Thoracic aorta (tissue), 2 donors: ENCODE measurements around the gene GLTPD2. TPM values are rescaled to one million over a fixed set of nuclear protein-coding genes. Genes with fewer than 3 reads are reported as not detected.
A peak's percentile ranks its signal among the peaks of the same experiment; 100 is the strongest.

ENCODE experiments used
- ATAC-seq: fragments of 150-250 bp; one replicate; pipeline ENCODE4 v1.8.0; 2017; ENCODE audit warnings: low read depth; ENCODE audit not compliant: insufficient number of reproducible peaks, low FRiP score
- DNase-seq: peaks from one replicate; pipeline ENCODE4 v3.0.0-alpha.2; 2020; ENCODE audit warnings: low spot score
- H3K27ac ChIP-seq, 2 donors: fragments of 200-600 bp; sonication (generic); 1 replicate in 1 of 2; 2 replicates in 1 of 2; pipeline ENCODE4 v1.5.1; 2016; ENCODE audit warnings: mild to moderate bottlenecking in 2 of 2, moderate library complexity in 2 of 2
- H3K27me3 ChIP-seq: fragments of 200-600 bp; sonication (generic); replicated peaks from 2 replicates; pipeline ENCODE4 v1.6.0; 2016; ENCODE audit warnings: mild to moderate bottlenecking; ENCODE audit not compliant: insufficient read depth
- H3K36me3 ChIP-seq: fragments of 200-600 bp; sonication (generic); one replicate; pipeline ENCODE4 v1.5.1; 2016
- H3K4me1 ChIP-seq, 2 donors: fragments of 200-600 bp; sonication (generic); 1 replicate in 1 of 2; 2 replicates in 1 of 2; pipeline versions ENCODE4 v1.5.1 to v1.6.0; 2016; ENCODE audit warnings: low read depth in 2 of 2, mild to moderate bottlenecking in 1 of 2; ENCODE audit not compliant: control insufficient read depth in 1 of 2
- H3K4me3 ChIP-seq: fragments of 200-600 bp; sonication (generic); 2 replicates; pipeline ENCODE4 v1.5.1; 2016; ENCODE audit warnings: mild to moderate bottlenecking
- H3K9me3 ChIP-seq: fragments of 200-600 bp; sonication (generic); 2 replicates; pipeline ENCODE4 v1.5.1; 2016
- CTCF ChIP-seq: fragments of 200-600 bp; sonication (generic); IDR thresholded peaks from one replicate; pipeline ENCODE4 v1.5.1; 2019; ENCODE audit warnings: antibody characterized with exemption
- total RNA-seq, 2 donors: library from RNA; depleted of rRNA; stranded (reverse); fragments of >200 nt; gene quantifications; one replicate each; pipeline versions ENCODE4 v1.1.0 to v1.2.3, GENCODE V29; 2016

The GLTPD2 gene
- total RNA-seq, 2 donors from 2014 or later = not detected

GRCh38 chr17:4782652-4783051 is 6.1 kb upstream of the GLTPD2 start:
- ATAC-seq = no peak
- H3K36me3 ChIP-seq = no peaks in the 10 kb centered on the region
- no peaks in the 10 kb centered on the region for H3K9me3 ChIP-seq
- no peak overlapping the region for H3K4me3 ChIP-seq
- no peak overlapping the region for H3K27ac ChIP-seq
- TF ChIP-seq CTCF = no peak
- H3K4me1 ChIP-seq = peaks cover 15 to 25% of the 10 kb centered on the region in 2 donors
- no peaks in the 10 kb centered on the region for H3K27me3 ChIP-seq
- DNase-seq = no peak

- ATAC-seq = no peak
- H3K27me3 ChIP-seq = no peaks in the 10 kb centered on the region
- TF ChIP-seq CTCF = no peak
Observed at GRCh38 chr17:4785311-4786105, 3.3 kb upstream of the GLTPD2 start.

GRCh38 chr17:4786106-4786511 is 2.7 kb upstream of the GLTPD2 start, which contains the start of gene VMO1:
Gene VMO1, minus strand, starts transcription at chr17:4786364. Its CDS starts 12 bp downstream, at chr17:4786352.
- Histone ChIP-seq H3K27ac (no peak within 1 kb of the TSS), H3K9me3 (no peaks in the 10 kb centered on the region), H3K4me1 (peaks cover 22 to 42% of the 10 kb centered on the region in 2 donors), H3K27me3 (no peaks in the 10 kb centered on the region), H3K4me3 (peak within 1 kb of the TSS; percentile 62), H3K36me3 (no peaks in the 10 kb centered on the region)
- TF ChIP-seq CTCF = no peak
- DNase-seq (no peak), ATAC-seq (no peak)

More at GRCh38 chr17:4785311-4786105, 3.3 kb upstream of the GLTPD2 start:
- DNase-seq = no peak
- H3K4me3 ChIP-seq = peak overlapping the region; percentile 62
- H3K4me1 ChIP-seq = peaks cover 20 to 42% of the 10 kb centered on the region in 2 donors
- H3K9me3 ChIP-seq = no peaks in the 10 kb centered on the region
- no peak overlapping the region for H3K27ac ChIP-seq
- no peaks in the 10 kb centered on the region for H3K36me3 ChIP-seq

GRCh38 chr17:4786516-4786915 is 2.2 kb upstream of the GLTPD2 start:
- H3K36me3 ChIP-seq = no peaks in the 10 kb centered on the region
- H3K9me3 ChIP-seq = no peaks in the 10 kb centered on the region
- H3K4me1 ChIP-seq = peaks cover 22 to 42% of the 10 kb centered on the region in 2 donors
- H3K27me3 ChIP-seq = no peaks in the 10 kb centered on the region
- DNase-seq (no peak), ATAC-seq (no peak)
- no peak overlapping the region for H3K27ac ChIP-seq
- TF ChIP-seq CTCF = no peak
- H3K4me3 ChIP-seq = peak overlapping the region; percentile 62

- Histone ChIP-seq H3K9me3 (no peaks in the 10 kb centered on the region), H3K27me3 (no peaks in the 10 kb centered on the region), H3K36me3 (no peaks in the 10 kb centered on the region), H3K4me1 (peaks cover 22 to 42% of the 10 kb centered on the region in 2 donors), H3K4me3 (peak overlapping the region; percentile 95), H3K27ac (no peak overlapping the region)
- DNase-seq = no peak
- no peak for TF ChIP-seq CTCF
- no peak for ATAC-seq
Observed at GRCh38 chr17:4788159-4788806, 481 bp upstream of the GLTPD2 start.
